GM19438 (cell line): ENCODE data around the gene MYRIP.
"Not testable (repeated sequence)": the region's sequence is repeated elsewhere in the genome, so short reads cannot be mapped to it uniquely, and the experiment has no call there.

Source experiments
- ATAC-seq: cut with Tn5 transposase; IDR thresholded peaks from one replicate; pipeline ENCODE4 v1.9.1; 2021; ENCODE audit warnings: low read depth; ENCODE audit not compliant: unreplicated experiment

MYRIP gene

GRCh38 chr3:40021338-40021737 is 211.9 kb downstream of the MYRIP start:
- no peak for ATAC-seq

- ATAC-seq = no peak
Measured at GRCh38 chr3:40022297-40022827, 213.0 kb downstream of the MYRIP start.

DNA sequence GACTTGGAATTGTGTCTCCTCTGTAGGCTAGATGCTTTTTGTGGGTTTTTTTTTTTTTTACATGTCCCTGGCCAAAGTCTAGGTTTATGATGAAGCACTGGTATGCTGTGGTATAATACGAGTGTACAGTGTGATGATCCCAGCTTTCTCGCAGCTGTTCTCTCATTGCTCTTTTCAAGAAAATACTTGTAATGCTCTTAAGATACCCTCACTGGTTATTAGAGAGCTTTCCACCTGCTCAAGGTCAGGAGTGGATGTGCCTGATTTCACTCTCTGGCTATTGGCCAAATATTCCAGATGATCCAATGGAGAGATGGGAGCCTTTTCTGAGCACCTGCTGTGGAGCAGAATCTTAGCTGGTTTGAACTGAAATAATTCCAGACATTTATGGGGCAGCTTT is 215.1 kb downstream of the MYRIP start:
- ATAC-seq = no peak

- not testable (repeated sequence) for ATAC-seq
Measured at GRCh38 chr3:40025892-40026291, 216.5 kb downstream of the MYRIP start.

GRCh38 chr3:40035177-40035576 is 225.8 kb downstream of the MYRIP start:
- no peak for ATAC-seq

GRCh38 chr3:40037582-40037981 is 228.2 kb downstream of the MYRIP start:
- no peak for ATAC-seq

DNA sequence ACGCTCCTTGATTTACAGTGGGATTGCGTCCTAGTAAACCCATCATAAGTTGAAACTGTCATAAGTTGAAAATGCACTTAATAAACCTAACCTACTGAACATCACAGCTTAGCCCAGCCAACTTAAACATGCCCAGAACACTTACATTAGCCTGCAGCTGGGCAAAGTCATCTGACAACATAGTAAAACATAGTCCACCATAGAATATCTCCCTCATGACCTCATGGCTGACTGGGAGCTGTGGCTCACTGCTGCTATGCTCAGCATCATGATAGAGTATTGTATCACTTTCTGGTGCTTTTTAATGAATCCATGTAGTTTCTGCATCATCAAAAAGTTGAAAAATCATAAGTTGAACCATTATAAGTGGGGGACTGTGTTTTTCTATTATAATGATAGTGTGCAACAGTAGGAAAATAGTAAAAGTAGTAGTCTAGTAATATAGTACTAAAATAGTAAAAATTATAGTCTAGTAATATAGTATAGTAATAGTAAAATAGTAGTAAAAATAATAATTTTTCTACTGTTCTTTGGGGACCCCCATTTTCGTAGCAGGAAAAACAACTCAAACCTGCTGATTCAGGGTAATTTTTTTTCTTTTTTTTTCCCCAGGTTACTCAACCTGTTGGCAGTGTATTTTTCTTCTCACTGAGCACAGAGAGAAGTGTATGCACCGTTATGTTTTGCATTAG is 233.5 kb downstream of the MYRIP start:
- ATAC-seq = no peak

DNA sequence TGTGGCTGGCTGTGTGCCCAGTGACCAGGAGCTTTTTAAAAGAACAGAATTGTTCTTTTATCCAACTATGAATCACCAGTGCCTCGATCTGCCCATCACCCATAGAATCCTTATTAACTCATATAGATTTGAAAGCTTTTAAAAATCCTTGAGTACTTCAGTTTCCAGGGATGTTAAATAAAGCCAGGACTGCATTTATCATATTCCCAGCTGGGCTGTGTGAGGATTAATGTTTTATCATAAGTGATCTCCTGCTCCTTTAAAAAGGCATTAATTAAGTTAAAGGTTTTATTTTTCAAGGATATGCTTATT is 234.0 kb downstream of the MYRIP start:
- no peak for ATAC-seq

DNA sequence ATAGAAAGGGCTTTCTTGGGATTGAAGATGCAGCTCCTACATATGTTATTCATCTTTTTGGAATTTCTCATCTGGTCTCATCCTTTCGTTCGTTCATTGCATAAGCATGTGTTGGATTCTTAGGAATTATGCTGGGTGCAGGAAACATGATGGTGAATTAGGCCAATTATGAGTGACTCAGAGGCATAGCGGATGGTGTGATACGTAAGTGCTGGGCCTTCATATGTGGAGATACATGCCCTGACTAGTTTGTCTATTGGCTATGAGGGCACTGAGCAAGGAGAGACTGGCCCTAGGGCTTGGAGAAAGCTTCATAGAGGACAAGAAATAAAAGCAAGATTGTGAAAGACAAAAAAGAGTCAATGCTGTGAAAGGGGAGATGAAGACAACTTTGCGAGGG is 235.1 kb downstream of the MYRIP start:
- no peak for ATAC-seq

GRCh38 chr3:40045051-40045450 is 235.6 kb downstream of the MYRIP start:
- no peak for ATAC-seq

DNA sequence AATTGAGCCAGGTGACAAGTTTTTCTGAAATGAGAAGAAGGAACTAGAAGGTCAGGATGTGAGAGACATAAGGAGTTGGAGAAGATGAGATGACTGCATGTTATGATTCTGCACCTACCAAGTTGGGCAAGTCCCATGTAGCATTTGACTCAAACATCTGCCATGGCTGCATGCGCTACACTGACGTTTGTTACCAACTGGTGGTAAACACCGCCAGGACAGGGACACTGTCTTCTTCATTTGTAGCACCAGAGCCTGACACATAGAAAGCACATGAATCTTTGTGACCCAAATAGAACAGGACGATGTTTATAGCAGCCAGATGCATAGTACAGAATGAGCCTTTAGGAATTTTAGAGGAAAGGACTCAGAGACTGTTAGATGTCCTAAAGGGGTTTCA is 236.7 kb downstream of the MYRIP start:
- no peak for ATAC-seq

GRCh38 chr3:40047406-40047805 is 238.0 kb downstream of the MYRIP start:
- no peak for ATAC-seq

DNA sequence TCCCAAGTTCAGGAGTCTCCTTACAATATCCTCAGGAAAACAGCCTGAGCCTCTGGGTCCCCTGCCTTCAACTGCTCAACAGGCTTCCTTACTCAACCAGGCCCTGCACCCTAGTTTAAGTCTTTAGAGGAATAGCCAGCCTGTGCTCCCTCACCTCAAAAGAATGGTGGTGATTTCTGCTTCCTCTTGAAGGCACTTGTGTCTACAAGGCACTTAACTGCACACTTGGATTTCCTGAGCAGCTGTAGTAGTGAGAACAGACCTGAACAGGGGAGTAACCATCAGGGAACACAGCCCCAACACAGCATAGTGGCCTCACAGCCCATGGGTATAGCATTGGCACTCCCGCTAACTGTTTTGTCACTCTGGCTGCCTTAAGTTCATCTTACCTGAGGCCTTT is 244.3 kb downstream of the MYRIP start:
- ATAC-seq = no peak

DNA sequence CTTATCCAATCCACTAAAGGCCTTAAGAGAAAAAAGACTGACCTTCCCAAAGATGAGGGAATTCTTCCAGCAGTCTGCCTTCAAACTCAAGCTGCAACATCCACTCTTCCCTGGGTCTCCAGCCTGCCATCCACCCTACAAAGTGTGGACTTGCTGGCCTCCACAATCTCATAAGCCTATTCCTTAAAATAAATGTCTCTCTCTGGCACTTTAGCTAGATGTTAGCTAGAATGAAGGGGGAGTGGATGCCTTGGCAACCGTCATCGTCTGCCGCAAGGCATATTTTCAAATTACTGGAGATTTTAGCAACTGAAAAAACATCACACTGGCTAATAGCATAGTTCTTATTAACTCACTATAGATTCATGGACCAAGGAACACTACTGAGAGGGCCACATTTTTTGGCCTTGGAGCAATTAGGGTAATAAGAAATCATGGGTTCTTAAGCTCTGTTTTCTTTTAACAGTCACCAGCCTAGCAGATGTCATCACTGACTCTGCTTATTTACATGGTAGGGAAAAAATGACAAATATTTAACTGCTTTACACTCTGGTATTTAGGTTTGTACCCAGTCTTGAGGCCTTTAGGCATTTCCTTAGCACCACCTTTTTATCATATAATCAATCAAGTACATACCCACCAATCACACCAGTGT is 245.3 kb downstream of the MYRIP start:
- no peak for ATAC-seq

DNA sequence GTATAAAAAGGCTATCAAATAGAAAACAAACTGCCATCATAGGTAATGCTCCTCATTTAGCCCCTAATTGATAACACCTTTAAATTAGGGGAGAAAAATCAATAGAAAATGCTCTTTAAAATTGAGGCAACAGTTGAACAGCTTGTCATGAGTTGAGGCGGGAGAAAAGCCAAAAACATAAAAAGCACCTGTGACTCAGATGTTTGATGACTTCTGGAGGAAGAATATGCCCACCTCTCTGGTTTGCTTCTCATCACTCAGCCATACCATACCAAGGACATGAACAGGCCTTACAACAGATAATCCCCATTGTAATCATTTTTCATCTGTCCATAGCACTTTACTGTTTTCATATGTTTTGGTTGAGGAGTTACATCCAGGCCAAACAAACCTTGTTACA is 246.0 kb downstream of the MYRIP start:
- ATAC-seq = no peak

- ATAC-seq = no peak
Measured at GRCh38 chr3:40055956-40056355, 246.5 kb downstream of the MYRIP start.

- no peak for ATAC-seq
Measured at GRCh38 chr3:40057077-40057476, 247.7 kb downstream of the MYRIP start.

- no peak for ATAC-seq
Measured at GRCh38 chr3:40057786-40058185, 248.4 kb downstream of the MYRIP start.

GRCh38 chr3:40068636-40069035 is 259.2 kb downstream of the MYRIP start:
- no peak for ATAC-seq

GRCh38 chr3:40070816-40071215 is 261.4 kb downstream of the MYRIP start:
- ATAC-seq = no peak

DNA sequence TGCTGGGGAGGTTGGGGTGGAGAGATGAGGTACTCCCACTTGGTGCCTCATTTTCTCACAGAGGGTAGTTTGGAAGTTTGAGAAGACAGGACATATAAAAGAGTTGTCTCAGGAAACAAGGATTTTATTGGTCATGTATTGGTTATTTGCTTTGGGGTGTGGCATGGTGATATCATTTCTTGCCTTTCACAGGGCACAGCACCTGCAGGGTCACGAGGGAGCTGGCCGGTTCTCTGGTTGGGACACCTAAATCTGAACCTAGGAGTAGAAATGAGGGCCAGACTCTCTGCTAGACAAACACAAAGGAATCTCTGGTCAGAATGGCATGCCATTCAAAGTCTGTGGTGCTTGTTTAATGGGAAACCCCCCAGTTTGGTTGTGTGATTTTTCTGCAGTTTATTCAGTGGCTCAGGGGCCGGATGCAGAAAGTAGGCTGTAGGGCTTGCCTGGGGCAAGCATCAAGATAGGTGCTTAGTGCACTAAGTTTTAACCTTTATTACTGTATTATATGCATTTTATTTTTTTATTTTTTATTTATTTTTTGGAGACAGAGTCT is 262.4 kb downstream of the MYRIP start:
- ATAC-seq = no peak
